Uterus (tissue), 2 donors: Measurements from ENCODE around the gene FOXD2.

Experiments
- POLR2A ChIP-seq, 2 donors: fragments of 450-650 bp; IDR thresholded peaks; one replicate each; pipeline ENCODE4 v1.6.1; 2016; ENCODE audit warnings: antibody characterized with exemption in 2 of 2, mild to moderate bottlenecking in 1 of 2, moderate library complexity in 1 of 2
- TF ChIP-seq, protein P1 (sequence below), 4 experiments: fragments of 200-600 bp in 2 of 4; fragments of 450-650 bp in 2 of 4; sonication (generic) in 2 of 4; IDR thresholded peaks; one replicate each; pipeline ENCODE4 v1.5.1; 2016 to 2019; ENCODE audit warnings: antibody characterized with exemption in 4 of 4, mild to moderate bottlenecking in 2 of 4, moderate library complexity in 1 of 4

DNA sequence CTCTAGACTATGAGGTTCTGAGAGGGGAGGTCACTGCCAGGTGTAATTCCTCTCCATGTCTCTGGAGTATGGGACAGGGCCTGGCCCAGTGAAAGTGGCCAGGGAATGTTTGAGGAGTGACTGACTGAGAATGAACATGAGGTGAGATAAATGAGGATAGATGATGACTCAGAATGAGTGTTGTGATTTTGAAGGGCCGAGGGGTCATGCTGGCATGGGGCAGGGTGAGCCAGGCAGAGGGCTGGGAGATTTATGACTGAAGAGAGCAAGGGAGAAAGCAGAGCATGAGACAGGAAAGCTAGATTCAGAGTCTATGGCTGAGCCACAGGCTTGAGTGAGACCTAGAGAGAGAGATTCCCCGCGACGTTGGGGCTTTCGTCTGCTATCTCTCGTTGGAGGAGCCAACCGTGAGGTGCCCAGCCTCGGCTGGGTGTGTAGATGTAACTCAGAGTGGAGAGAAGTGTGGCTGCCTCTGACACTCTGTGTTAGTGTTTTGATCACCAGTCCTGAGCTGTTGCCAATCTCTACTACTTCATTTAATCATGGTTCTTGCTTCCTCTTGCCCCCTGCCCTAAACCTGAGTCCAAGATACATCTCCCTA is 50.1 kb downstream of the FOXD2 start:
- TF ChIP-seq, protein P1, sequence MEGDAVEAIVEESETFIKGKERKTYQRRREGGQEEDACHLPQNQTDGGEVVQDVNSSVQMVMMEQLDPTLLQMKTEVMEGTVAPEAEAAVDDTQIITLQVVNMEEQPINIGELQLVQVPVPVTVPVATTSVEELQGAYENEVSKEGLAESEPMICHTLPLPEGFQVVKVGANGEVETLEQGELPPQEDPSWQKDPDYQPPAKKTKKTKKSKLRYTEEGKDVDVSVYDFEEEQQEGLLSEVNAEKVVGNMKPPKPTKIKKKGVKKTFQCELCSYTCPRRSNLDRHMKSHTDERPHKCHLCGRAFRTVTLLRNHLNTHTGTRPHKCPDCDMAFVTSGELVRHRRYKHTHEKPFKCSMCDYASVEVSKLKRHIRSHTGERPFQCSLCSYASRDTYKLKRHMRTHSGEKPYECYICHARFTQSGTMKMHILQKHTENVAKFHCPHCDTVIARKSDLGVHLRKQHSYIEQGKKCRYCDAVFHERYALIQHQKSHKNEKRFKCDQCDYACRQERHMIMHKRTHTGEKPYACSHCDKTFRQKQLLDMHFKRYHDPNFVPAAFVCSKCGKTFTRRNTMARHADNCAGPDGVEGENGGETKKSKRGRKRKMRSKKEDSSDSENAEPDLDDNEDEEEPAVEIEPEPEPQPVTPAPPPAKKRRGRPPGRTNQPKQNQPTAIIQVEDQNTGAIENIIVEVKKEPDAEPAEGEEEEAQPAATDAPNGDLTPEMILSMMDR (IDR thresholded peaks at IDR 0.05) = no peak
- TF ChIP-seq POLR2A (IDR thresholded peaks at IDR 0.05) = no peak
